ENCODE measurements around the gene TIMP2.

DNA sequence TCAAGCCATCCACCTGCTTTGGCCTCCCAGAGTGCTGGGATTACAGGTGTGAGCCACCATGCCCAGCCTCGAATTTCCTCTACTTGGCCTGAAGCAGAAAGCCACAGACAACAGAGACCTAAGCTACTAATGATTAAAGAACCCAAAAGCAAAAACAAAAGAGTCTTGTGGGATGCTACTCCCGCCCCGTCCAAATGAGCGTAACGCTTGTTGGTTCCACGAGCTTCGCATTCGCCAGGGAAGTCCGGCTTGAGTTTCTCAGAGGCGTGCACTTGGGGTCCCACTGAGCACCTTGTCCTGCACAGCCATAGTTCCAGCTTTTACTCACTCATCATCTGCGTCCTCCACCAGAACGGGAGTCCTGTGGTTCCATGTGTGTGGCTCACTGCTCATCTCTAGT lies 38.2 kb downstream of the TIMP2 start:
- TF ChIP-seq SP1 (IDR thresholded peaks at IDR 0.05) (no peak), SP1 (CRISPR knock-in tag; IDR thresholded peaks at IDR 0.05) (no peak), EP300 (IDR thresholded peaks at IDR 0.05; ENCODE audit: low read depth in 2 of 2, low read length in 2 of 2) (no peak), EP300 (CRISPR knock-in tag; IDR thresholded peaks at IDR 0.05; ENCODE audit: borderline replicate concordance) (no peak), ARID2 (CRISPR knock-in tag; IDR thresholded peaks at IDR 0.05; ENCODE audit: borderline replicate concordance) (no peak), SPEN (CRISPR knock-in tag; IDR thresholded peaks at IDR 0.05; ENCODE audit: low read depth) (no peak), NR2C2 (CRISPR knock-in tag; IDR thresholded peaks at IDR 0.05; ENCODE audit: borderline replicate concordance) (no peak), FIP1L1 (IDR thresholded peaks at IDR 0.05; ENCODE audit: borderline replicate concordance, insufficient read depth, low read depth, low read length) (no peak), SMARCE1 (IDR thresholded peaks at IDR 0.05; ENCODE audit: borderline replicate concordance) (no peak), ZNF879 (CRISPR knock-in tag; IDR thresholded peaks at IDR 0.05) (no peak), ZNF883 (CRISPR knock-in tag; IDR thresholded peaks at IDR 0.05; ENCODE audit: not compliant biosample characterization) (no peak), MAZ (IDR thresholded peaks at IDR 0.05; ENCODE audit: borderline replicate concordance, low read depth, low read length) (no peak), MAZ (CRISPR knock-in tag; IDR thresholded peaks at IDR 0.05; ENCODE audit: low read depth) (no peak)
- TF ChIP-seq, protein P1, sequence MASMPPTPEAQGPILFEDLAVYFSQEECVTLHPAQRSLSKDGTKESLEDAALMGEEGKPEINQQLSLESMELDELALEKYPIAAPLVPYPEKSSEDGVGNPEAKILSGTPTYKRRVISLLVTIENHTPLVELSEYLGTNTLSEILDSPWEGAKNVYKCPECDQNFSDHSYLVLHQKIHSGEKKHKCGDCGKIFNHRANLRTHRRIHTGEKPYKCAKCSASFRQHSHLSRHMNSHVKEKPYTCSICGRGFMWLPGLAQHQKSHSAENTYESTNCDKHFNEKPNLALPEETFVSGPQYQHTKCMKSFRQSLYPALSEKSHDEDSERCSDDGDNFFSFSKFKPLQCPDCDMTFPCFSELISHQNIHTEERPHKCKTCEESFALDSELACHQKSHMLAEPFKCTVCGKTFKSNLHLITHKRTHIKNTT (CRISPR knock-in tag; IDR thresholded peaks at IDR 0.05) = no peak
- TF ChIP-seq, protein P2, sequence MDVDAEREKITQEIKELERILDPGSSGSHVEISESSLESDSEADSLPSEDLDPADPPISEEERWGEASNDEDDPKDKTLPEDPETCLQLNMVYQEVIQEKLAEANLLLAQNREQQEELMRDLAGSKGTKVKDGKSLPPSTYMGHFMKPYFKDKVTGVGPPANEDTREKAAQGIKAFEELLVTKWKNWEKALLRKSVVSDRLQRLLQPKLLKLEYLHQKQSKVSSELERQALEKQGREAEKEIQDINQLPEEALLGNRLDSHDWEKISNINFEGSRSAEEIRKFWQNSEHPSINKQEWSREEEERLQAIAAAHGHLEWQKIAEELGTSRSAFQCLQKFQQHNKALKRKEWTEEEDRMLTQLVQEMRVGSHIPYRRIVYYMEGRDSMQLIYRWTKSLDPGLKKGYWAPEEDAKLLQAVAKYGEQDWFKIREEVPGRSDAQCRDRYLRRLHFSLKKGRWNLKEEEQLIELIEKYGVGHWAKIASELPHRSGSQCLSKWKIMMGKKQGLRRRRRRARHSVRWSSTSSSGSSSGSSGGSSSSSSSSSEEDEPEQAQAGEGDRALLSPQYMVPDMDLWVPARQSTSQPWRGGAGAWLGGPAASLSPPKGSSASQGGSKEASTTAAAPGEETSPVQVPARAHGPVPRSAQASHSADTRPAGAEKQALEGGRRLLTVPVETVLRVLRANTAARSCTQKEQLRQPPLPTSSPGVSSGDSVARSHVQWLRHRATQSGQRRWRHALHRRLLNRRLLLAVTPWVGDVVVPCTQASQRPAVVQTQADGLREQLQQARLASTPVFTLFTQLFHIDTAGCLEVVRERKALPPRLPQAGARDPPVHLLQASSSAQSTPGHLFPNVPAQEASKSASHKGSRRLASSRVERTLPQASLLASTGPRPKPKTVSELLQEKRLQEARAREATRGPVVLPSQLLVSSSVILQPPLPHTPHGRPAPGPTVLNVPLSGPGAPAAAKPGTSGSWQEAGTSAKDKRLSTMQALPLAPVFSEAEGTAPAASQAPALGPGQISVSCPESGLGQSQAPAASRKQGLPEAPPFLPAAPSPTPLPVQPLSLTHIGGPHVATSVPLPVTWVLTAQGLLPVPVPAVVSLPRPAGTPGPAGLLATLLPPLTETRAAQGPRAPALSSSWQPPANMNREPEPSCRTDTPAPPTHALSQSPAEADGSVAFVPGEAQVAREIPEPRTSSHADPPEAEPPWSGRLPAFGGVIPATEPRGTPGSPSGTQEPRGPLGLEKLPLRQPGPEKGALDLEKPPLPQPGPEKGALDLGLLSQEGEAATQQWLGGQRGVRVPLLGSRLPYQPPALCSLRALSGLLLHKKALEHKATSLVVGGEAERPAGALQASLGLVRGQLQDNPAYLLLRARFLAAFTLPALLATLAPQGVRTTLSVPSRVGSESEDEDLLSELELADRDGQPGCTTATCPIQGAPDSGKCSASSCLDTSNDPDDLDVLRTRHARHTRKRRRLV (CRISPR knock-in tag; IDR thresholded peaks at IDR 0.05) = no peak
